Osteocyte (in vitro differentiated cells): Measurements from ENCODE around the gene KREMEN2. TPM values are rescaled to one million over a fixed set of nuclear protein-coding genes. Genes with fewer than 3 reads are reported as not detected.

Experiments
- DNase-seq: peaks from one replicate; pipeline ENCODE4 v3.0.0; 2021; ENCODE audit warnings: mixed read lengths; ENCODE audit not compliant: unreplicated experiment; ENCODE audit errors: extremely low spot score
- H3K27ac Mint-ChIP-seq: one replicate; pipeline ENCODE4 v1.8.0; 2021; ENCODE audit warnings: mild to moderate bottlenecking, mixed read lengths; ENCODE audit not compliant: unreplicated experiment
- H3K27me3 Mint-ChIP-seq: one replicate; pipeline ENCODE4 v1.8.0; 2021; ENCODE audit warnings: mixed read lengths; ENCODE audit not compliant: unreplicated experiment
- H3K36me3 Mint-ChIP-seq: one replicate; pipeline ENCODE4 v1.8.0; 2021; ENCODE audit warnings: mixed read lengths; ENCODE audit not compliant: unreplicated experiment
- H3K4me1 Mint-ChIP-seq: one replicate; pipeline ENCODE4 v1.8.0; 2021; ENCODE audit warnings: mixed read lengths; ENCODE audit not compliant: unreplicated experiment
- H3K4me3 Mint-ChIP-seq: one replicate; pipeline ENCODE4 v1.8.0; 2021; ENCODE audit warnings: mild to moderate bottlenecking, moderate library complexity, mixed read lengths; ENCODE audit not compliant: unreplicated experiment
- H3K9me3 Mint-ChIP-seq: one replicate; pipeline ENCODE4 v1.8.0; 2021; ENCODE audit warnings: mixed read lengths; ENCODE audit not compliant: unreplicated experiment
- total RNA-seq: library from RNA; stranded (reverse); gene quantifications from 2 replicates; pipeline ENCODE4 v1.2.1, GENCODE V29; 2021
- TF ChIP-seq, protein P1 (sequence below): fragments of 200-600 bp; sonication (generic); IDR thresholded peaks from 2 replicates; pipeline ENCODE4 v1.5.0; 2021; ENCODE audit warnings: antibody characterized with exemption, mild to moderate bottlenecking, moderate library complexity

KREMEN2 gene
- total RNA-seq, 1 donor from 2014 or later: not detected

DNA sequence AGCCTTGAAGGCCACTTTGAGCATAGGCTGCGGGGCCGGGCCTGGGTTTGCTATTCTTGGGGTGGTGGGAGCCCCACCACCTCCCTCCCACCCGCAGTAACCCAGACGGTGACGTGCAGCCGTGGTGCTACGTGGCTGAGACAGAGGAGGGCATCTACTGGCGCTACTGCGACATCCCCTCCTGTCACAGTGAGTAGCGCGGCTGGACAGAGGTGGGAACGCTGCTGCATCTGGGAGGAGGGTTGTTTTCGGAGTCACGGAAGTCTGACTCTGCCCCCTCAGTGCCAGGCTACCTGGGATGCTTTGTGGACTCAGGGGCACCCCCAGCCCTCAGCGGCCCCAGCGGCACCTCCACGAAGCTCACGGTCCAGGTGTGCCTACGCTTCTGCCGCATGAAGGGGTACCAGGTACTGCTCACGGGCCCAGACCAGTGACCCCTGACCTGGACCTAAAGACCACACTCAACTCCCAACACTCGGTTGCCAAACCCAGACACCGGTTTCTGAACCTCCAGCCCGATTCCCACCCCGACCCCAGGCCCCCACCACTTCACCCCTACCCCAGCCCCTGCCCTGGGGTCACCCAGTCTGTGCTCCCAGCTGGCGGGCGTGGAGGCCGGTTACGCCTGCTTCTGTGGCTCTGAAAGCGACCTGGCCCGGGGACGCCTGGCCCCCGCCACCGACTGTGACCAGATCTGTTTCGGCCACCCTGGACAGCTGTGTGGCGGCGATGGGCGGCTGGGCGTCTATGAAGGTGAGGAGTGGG lies 2.1 kb downstream of the KREMEN2 start:
- H3K27ac Mint-ChIP-seq: no peak overlapping the region
- no peaks in the 10 kb centered on the region for H3K9me3 Mint-ChIP-seq
- peaks cover 11% of the 10 kb centered on the region for H3K27me3 Mint-ChIP-seq
- DNase-seq: peak; percentile 75
- H3K4me3 Mint-ChIP-seq: no peak overlapping the region
- H3K36me3 Mint-ChIP-seq: no peaks in the 10 kb centered on the region
- peaks cover 19% of the 10 kb centered on the region for H3K4me1 Mint-ChIP-seq
- TF ChIP-seq, protein P1, sequence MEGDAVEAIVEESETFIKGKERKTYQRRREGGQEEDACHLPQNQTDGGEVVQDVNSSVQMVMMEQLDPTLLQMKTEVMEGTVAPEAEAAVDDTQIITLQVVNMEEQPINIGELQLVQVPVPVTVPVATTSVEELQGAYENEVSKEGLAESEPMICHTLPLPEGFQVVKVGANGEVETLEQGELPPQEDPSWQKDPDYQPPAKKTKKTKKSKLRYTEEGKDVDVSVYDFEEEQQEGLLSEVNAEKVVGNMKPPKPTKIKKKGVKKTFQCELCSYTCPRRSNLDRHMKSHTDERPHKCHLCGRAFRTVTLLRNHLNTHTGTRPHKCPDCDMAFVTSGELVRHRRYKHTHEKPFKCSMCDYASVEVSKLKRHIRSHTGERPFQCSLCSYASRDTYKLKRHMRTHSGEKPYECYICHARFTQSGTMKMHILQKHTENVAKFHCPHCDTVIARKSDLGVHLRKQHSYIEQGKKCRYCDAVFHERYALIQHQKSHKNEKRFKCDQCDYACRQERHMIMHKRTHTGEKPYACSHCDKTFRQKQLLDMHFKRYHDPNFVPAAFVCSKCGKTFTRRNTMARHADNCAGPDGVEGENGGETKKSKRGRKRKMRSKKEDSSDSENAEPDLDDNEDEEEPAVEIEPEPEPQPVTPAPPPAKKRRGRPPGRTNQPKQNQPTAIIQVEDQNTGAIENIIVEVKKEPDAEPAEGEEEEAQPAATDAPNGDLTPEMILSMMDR: no peak

DNA sequence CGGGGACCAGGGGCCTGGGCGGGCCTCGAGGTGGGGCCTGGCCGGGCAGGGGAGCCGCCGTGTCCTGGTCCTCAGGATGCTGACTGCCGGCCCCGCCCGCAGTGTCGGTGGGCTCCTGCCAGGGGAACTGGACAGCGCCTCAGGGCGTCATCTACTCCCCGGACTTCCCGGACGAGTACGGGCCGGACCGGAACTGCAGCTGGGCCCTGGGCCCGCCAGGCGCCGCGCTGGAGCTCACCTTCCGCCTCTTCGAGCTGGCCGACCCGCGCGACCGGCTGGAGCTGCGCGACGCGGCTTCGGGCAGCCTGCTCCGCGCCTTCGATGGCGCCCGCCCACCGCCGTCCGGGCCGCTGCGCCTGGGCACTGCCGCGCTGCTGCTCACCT lies 2.7 kb downstream of the KREMEN2 start:
- TF ChIP-seq, protein P1: no peak
- no peak overlapping the region for H3K27ac Mint-ChIP-seq
- no peak overlapping the region for H3K4me3 Mint-ChIP-seq
- peaks cover 9% of the 10 kb centered on the region for H3K27me3 Mint-ChIP-seq
- H3K9me3 Mint-ChIP-seq: no peaks in the 10 kb centered on the region
- no peak for DNase-seq
- no peaks in the 10 kb centered on the region for H3K36me3 Mint-ChIP-seq
- H3K4me1 Mint-ChIP-seq: peaks cover 19% of the 10 kb centered on the region

DNA sequence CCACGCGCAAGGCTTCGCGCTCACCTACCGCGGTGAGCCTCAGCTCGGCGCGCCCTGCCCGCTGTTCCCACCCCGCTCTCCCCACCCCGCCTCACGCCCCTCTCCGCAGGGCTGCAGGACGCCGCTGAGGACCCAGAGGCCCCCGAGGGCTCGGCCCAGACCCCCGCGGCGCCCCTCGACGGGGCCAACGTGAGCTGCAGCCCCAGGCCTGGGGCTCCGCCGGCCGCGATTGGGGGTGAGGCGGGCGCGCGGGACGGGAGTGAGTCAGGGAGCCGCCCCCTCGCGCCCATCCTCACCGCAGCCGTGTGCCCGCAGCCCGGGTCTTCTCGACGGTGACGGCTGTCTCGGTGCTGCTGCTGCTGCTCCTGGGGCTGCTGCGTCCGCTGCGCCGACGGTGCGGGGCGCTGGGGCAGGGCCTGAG lies 3.1 kb downstream of the KREMEN2 start:
- Mint-ChIP-seq H3K27me3 (peaks cover 7% of the 10 kb centered on the region), H3K9me3 (no peaks in the 10 kb centered on the region), H3K4me3 (no peak overlapping the region), H3K36me3 (no peaks in the 10 kb centered on the region), H3K4me1 (peaks cover 22% of the 10 kb centered on the region), H3K27ac (no peak overlapping the region)
- TF ChIP-seq, protein P1: no peak
- DNase-seq: no peak

DNA sequence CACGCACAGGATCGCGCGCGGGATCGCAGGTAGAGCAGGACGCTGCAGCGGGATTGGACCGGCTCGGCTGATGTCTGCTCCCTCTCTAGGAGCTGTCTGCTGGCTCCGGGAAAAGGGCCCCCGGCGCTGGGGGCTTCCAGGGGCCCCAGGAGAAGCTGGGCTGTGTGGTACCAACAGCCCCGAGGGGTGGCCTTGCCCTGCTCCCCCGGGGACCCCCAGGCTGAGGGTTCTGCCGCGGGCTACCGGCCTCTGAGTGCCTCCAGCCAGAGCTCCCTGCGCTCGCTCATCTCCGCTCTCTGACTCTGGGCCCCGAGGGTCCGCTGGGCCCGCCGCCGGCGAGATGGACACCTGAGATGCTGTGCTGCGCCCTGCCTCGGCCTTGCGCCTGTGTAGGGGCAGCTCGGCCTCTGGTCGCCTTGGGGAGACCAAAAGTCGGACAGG lies 3.7 kb downstream of the KREMEN2 start:
- Mint-ChIP-seq H3K27me3 (peaks cover 7% of the 10 kb centered on the region), H3K27ac (no peak overlapping the region), H3K9me3 (no peaks in the 10 kb centered on the region), H3K36me3 (no peaks in the 10 kb centered on the region), H3K4me1 (peaks cover 24% of the 10 kb centered on the region), H3K4me3 (no peak overlapping the region)
- DNase-seq: no peak
- TF ChIP-seq, protein P1: no peak

DNA sequence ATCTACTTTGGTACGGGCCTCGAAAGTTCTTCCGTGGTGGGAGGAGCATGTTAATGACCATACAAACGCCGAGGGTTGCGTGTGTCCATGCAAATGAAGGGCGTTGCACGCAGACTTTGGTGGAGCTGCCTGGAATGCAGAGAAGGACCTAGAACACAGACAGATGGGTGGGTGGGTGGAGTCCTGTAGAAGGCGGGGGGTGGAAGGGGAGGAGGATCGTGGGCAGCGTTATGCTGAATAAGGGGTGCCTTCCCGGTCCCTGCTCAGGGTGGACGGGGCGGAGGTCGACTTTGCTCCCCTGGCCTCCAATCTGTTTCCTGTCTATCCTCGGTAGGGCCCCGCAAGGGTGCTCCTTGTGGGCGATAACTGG lies 4.3 kb downstream of the KREMEN2 start:
- Mint-ChIP-seq H3K27me3 (peaks cover 5% of the 10 kb centered on the region), H3K36me3 (no peaks in the 10 kb centered on the region), H3K4me3 (peak overlapping the region; percentile 68), H3K9me3 (no peaks in the 10 kb centered on the region), H3K27ac (no peak overlapping the region), H3K4me1 (peaks cover 22% of the 10 kb centered on the region)
- DNase-seq: no peak
- TF ChIP-seq, protein P1: no peak
